HT1080 (cell line): ENCODE data around the gene NUDT3. TPM values are rescaled to one million over a fixed set of nuclear protein-coding genes. Genes with fewer than 3 reads are reported as not detected.
"Not testable (repeated sequence)": the region's sequence is repeated elsewhere in the genome, so short reads cannot be mapped to it uniquely, and the experiment has no call there.

ENCODE experiments used
- DNase-seq: peaks from one replicate; pipeline ENCODE4 v3.0.0-alpha.2; 2015; ENCODE audit warnings: low read depth
- polyA plus RNA-seq, 2 experiments: library from polyadenylated mRNA; depleted of rRNA; stranded (reverse); fragments of >200 nt; gene quantifications; 2 replicates each; pipeline ENCODE4 v1.2.3, GENCODE V29; 2015
- total RNA-seq: library from RNA; depleted of rRNA; stranded (reverse); fragments of >200 nt; shearing (Covaris generic); gene quantifications from 2 replicates; pipeline ENCODE4 v1.2.3, GENCODE V29; 2014; rRNA removed

NUDT3 gene
- total RNA-seq = 14.8 and 19.2 TPM in 2 replicates
- 16.9 and 21.9 TPM in 2 replicates for polyA plus RNA-seq (2015; cell fraction: cytosol; rRNA removed)
- polyA plus RNA-seq (2015; cell fraction: nucleus; rRNA removed) = 13.7 and 17.1 TPM in 2 replicates

GRCh38 chr6:34392497-34393190 is at the start of gene NUDT3:
NUDT3 (minus strand) TSS chr6:34392669; CDS start chr6:34392362, 307 bp downstream.
- DNase-seq = peak; percentile 91

GRCh38 chr6:34441526-34441925 is 49.1 kb upstream of the NUDT3 start:
- DNase-seq = no peak

- DNase-seq = no peak
Observed at GRCh38 chr6:34439442-34439841, 47.0 kb upstream of the NUDT3 start.

- no peak for DNase-seq
Observed at GRCh38 chr6:34438705-34439104, 46.2 kb upstream of the NUDT3 start.

GRCh38 chr6:34437644-34437970 is 45.1 kb upstream of the NUDT3 start:
- DNase-seq = no peak

- no peak for DNase-seq
Observed at GRCh38 chr6:34436803-34437643, 44.6 kb upstream of the NUDT3 start.

- DNase-seq = no peak
Observed at GRCh38 chr6:34435916-34436315, 43.4 kb upstream of the NUDT3 start.

- DNase-seq = peak; percentile 89
Observed at GRCh38 chr6:34425498-34426410, 33.3 kb upstream of the NUDT3 start, which contains the start of gene RPS10. RPS10 (minus strand) TSS chr6:34426069; CDS start chr6:34425221, 848 bp downstream.

GRCh38 chr6:34425132-34425497 is 32.6 kb upstream of the NUDT3 start:
- no peak for DNase-seq

GRCh38 chr6:34424200-34425131 is 32.0 kb upstream of the NUDT3 start:
- DNase-seq = peak; percentile 28

- peak; percentile 39 for DNase-seq
Observed at GRCh38 chr6:34423254-34423653, 30.8 kb upstream of the NUDT3 start.

GRCh38 chr6:34418367-34418766 is 25.9 kb upstream of the NUDT3 start:
- DNase-seq = no peak

- no peak for DNase-seq
Observed at GRCh38 chr6:34416877-34417371, 24.5 kb upstream of the NUDT3 start.

- peak; percentile 55 for DNase-seq
Observed at GRCh38 chr6:34414999-34415858, 22.8 kb upstream of the NUDT3 start.

- DNase-seq = no peak
Observed at GRCh38 chr6:34412643-34413214, 20.3 kb upstream of the NUDT3 start.

- no peak for DNase-seq
Observed at GRCh38 chr6:34412016-34412415, 19.5 kb upstream of the NUDT3 start.

- not testable (repeated sequence) for DNase-seq
Observed at GRCh38 chr6:34407915-34408314, 15.4 kb upstream of the NUDT3 start.

- no peak for DNase-seq
Observed at GRCh38 chr6:34396518-34396917, 4.0 kb upstream of the NUDT3 start.

- no peak for DNase-seq
Observed at GRCh38 chr6:34393966-34394305, 1.5 kb upstream of the NUDT3 start.
